H1 (cell line): ENCODE data around the gene STARD3. TPM values are rescaled to one million over a fixed set of nuclear protein-coding genes. Genes with fewer than 3 reads are reported as not detected.

Source experiments
- BACH1 ChIP-seq: IDR thresholded peaks from 2 replicates; pipeline ENCODE4 v1.6.1; 2012; ENCODE audit warnings: low read length, improper control_type of control experiment
- CHD1 ChIP-seq: IDR thresholded peaks from 2 replicates; pipeline ENCODE4 v1.6.1; 2012; ENCODE audit warnings: low read depth, low read length, improper control_type of control experiment
- CHD7 ChIP-seq: fragments of 300-600 bp; sonication (generic); IDR thresholded peaks from 2 replicates; pipeline ENCODE4 v1.7.1; 2012; ENCODE audit warnings: low read length, moderate library complexity, mild to moderate bottlenecking, inconsistent platforms; ENCODE audit not compliant: insufficient replicate concordance
- GTF2F1 ChIP-seq: IDR thresholded peaks from 2 replicates; pipeline ENCODE4 v1.6.1; 2012; ENCODE audit warnings: low read depth, low read length, improper control_type of control experiment, borderline replicate concordance
- JUN ChIP-seq: IDR thresholded peaks from 2 replicates; pipeline ENCODE4 v1.6.1; 2011; ENCODE audit warnings: low read depth, mild to moderate bottlenecking, improper control_type of control experiment, low read length
- KDM1A ChIP-seq: fragments of 200-600, 300-600 bp; sonication (generic); IDR thresholded peaks from 2 replicates; pipeline ENCODE4 v1.7.1; 2016; ENCODE audit warnings: mild to moderate bottlenecking, low read length, borderline replicate concordance
- SAP30 ChIP-seq: fragments of 300-600 bp; sonication (generic); IDR thresholded peaks from 2 replicates; pipeline ENCODE4 v1.7.1; 2012; ENCODE audit warnings: low read length, moderate library complexity, mild to moderate bottlenecking, inconsistent platforms; ENCODE audit not compliant: insufficient read depth, insufficient replicate concordance
- SIRT6 ChIP-seq: IDR thresholded peaks from one replicate; pipeline ENCODE4 v1.7.1; 2012; ENCODE audit warnings: low read length, inconsistent platforms
- SIX5 ChIP-seq: IDR thresholded peaks from 2 replicates; pipeline ENCODE4 v1.6.1; 2011; ENCODE audit warnings: mild to moderate bottlenecking, low read depth, low read length
- TAF7 ChIP-seq: optimal IDR thresholded peaks from 2 replicates; pipeline ENCODE3; 2011; ENCODE audit warnings: low read depth, mild to moderate bottlenecking, inconsistent platforms, low read length, moderate library complexity, borderline replicate concordance
- polyA plus RNA-seq, 7 experiments: library from polyadenylated mRNA; depleted of rRNA in 3 of 7; stranded (reverse) in 5 of 7; unstranded in 2 of 7; fragments of >200 nt in 5 of 7; fragments of 200-250 nt in 2 of 7; gene quantifications; 1 replicate in 5 of 7; 2 replicates in 1 of 7; 4 replicates in 1 of 7; pipeline versions ENCODE4 v1.2.1 to v1.2.3, GENCODE V29; 2011 to 2013; ENCODE audit warnings: missing spikeins in 2 of 7, mixed read lengths in 2 of 7
- total RNA-seq: library from RNA; stranded (reverse); fragmentation: NEBNext Ultra II Directional; extraction: Animal tissue kit (Norgen Biotek cat#: 25700); gene quantifications from 2 replicates; pipeline ENCODE4 v1.2.1, GENCODE V29; 2021

Gene STARD3
- total and polyA plus RNA-seq, 2 of the 8 experiments (the other 6 are each of a cell fraction or from before 2014, with no cell fraction given) = 47.6 to 80.3 TPM

- TF ChIP-seq CHD7 = no peak
- no peak for TF ChIP-seq SAP30
- no peak for TF ChIP-seq JUN
- TF ChIP-seq GTF2F1 = no peak
- TF ChIP-seq KDM1A = no peak
- no peak for TF ChIP-seq BACH1
- no peak for TF ChIP-seq SIX5
- TF ChIP-seq TAF7 = no peak
- no peak for TF ChIP-seq CHD1
- no peak for TF ChIP-seq SIRT6
Observed at GRCh38 chr17:39674702-39675389, 37.9 kb downstream of the STARD3 start (continued).
